B cell (primary cell): ENCODE data around the gene NBEAL2. TPM values are rescaled to one million over a fixed set of nuclear protein-coding genes. Genes with fewer than 3 reads are reported as not detected.

Source experiments
- ATAC-seq: fragments of 200-7000 bp; cut with Tn5 transposase; one replicate; pipeline ENCODE4 v1.10.0; 2021; ENCODE audit warnings: low read depth, mild to moderate bottlenecking, moderate number of reproducible peaks, moderate library complexity
- CTCF ChIA-PET: fragments of 350-600 bp; sonication (Branson Sonifier 250); formaldehyde crosslinking; loops from one replicate; lab custom pipeline; 2021; ENCODE audit warnings: antibody characterized with exemption, inconsistent platforms; lab: Charles Lee
- POLR2A ChIA-PET: fragments of 350-600 bp; sonication (Branson Sonifier 250); formaldehyde crosslinking; loops from one replicate; lab custom pipeline; 2021; ENCODE audit warnings: antibody characterized with exemption; lab: Charles Lee
- DNase-seq: peaks from one replicate; pipeline ENCODE4 v3.0.0; 2013
- H2AFZ ChIP-seq: 2 replicates; pipeline ENCODE4 v1.6.1; 2012; ENCODE audit warnings: mild to moderate bottlenecking, low read depth, low read length; ENCODE audit not compliant: insufficient read depth, poor library complexity, severe bottlenecking
- H3K27ac ChIP-seq, 2 donors: 1 replicate in 1 of 2; 2 replicates in 1 of 2; pipeline ENCODE4 v1.5.1; 2012 to 2013; ENCODE audit warnings: low read length in 2 of 2, mild to moderate bottlenecking in 2 of 2, moderate library complexity in 1 of 2
- H3K27me3 ChIP-seq, 4 experiments: fragments of 200-600 bp in 1 of 4; sonication (generic) in 1 of 4; replicated peaks in 1 of 4; 1 replicate in 2 of 4; 2 replicates in 2 of 4; pipeline versions ENCODE4 v1.6.1 to v1.7.0; 2013 to 2016; ENCODE audit warnings: low read length in 3 of 4, mild to moderate bottlenecking in 2 of 4, mixed read lengths in 1 of 4, moderate library complexity in 1 of 4; ENCODE audit not compliant: insufficient read depth in 4 of 4, control insufficient read depth in 3 of 4; ENCODE audit errors: control extremely low read depth in 1 of 4
- H3K36me3 ChIP-seq, 2 experiments: replicated peaks in 1 of 2; 1 replicate in 1 of 2; 2 replicates in 1 of 2; pipeline versions ENCODE4 v1.6.1 to v1.7.1; 2013; ENCODE audit warnings: low read length in 1 of 2; ENCODE audit not compliant: insufficient read depth in 2 of 2, control insufficient read depth in 1 of 2; ENCODE audit errors: control extremely low read depth in 1 of 2, extremely low read depth in 1 of 2
- H3K4me1 ChIP-seq, 2 donors: fragments of 200-600 bp in 1 of 2; sonication (generic) in 1 of 2; 1 replicate in 1 of 2; 2 replicates in 1 of 2; pipeline versions ENCODE4 v1.5.1 to v1.6.1; 2013 to 2017; ENCODE audit warnings: low read length in 2 of 2; ENCODE audit not compliant: control insufficient read depth in 2 of 2, insufficient read depth in 2 of 2
- H3K4me2 ChIP-seq: replicated peaks from 2 replicates; pipeline ENCODE3; 2012; ENCODE audit warnings: mild to moderate bottlenecking, low read depth, low read length; ENCODE audit not compliant: poor library complexity, severe bottlenecking
- H3K4me3 ChIP-seq, 5 experiments: fragments of 200-600 bp in 1 of 5; sonication (generic) in 1 of 5; 1 replicate in 3 of 5; 2 replicates in 2 of 5; pipeline versions ENCODE4 v1.5.1 to v1.7.0; 2011 to 2016; ENCODE audit warnings: low read length in 4 of 5, mild to moderate bottlenecking in 4 of 5, low read depth in 2 of 5, control low read depth in 1 of 5, moderate library complexity in 1 of 5; ENCODE audit not compliant: insufficient read depth in 1 of 5; ENCODE audit errors: control extremely low read depth in 1 of 5, extremely low read depth in 1 of 5
- H3K79me2 ChIP-seq: fragments of 200-600 bp; sonication (generic); one replicate; pipeline ENCODE4 v1.6.0; 2016; ENCODE audit warnings: low read length; ENCODE audit not compliant: control insufficient read depth, insufficient read depth
- H3K9ac ChIP-seq: fragments of 200-600 bp; sonication (generic); 2 replicates; pipeline ENCODE4 v1.6.1; 2017; ENCODE audit warnings: mild to moderate bottlenecking, low read length, moderate library complexity
- H3K9me3 ChIP-seq, 3 donors: one replicate each; pipeline versions ENCODE4 v1.6.1 to v1.7.1; 2013; ENCODE audit warnings: low read length in 2 of 3; ENCODE audit not compliant: control insufficient read depth in 2 of 3, insufficient read depth in 1 of 3; ENCODE audit errors: control extremely low read depth in 1 of 3
- H4K20me1 ChIP-seq: 2 replicates; pipeline ENCODE4 v1.6.0; 2012; ENCODE audit warnings: mild to moderate bottlenecking, low read length; ENCODE audit not compliant: insufficient read depth, control insufficient read depth, poor library complexity, severe bottlenecking
- H3K27ac Mint-ChIP-seq: one replicate; pipeline ENCODE4 v1.8.0; 2021; ENCODE audit warnings: mixed read lengths
- H3K27me3 Mint-ChIP-seq: one replicate; pipeline ENCODE4 v1.8.0; 2021; ENCODE audit warnings: mixed read lengths
- H3K4me1 Mint-ChIP-seq: one replicate; pipeline ENCODE4 v1.8.0; 2021; ENCODE audit warnings: mixed read lengths
- H3K4me3 Mint-ChIP-seq: one replicate; pipeline ENCODE4 v1.8.0; 2021; ENCODE audit warnings: mixed read lengths
- H3K9me3 Mint-ChIP-seq: one replicate; pipeline ENCODE4 v1.8.0; 2022; ENCODE audit warnings: mixed read lengths; ENCODE audit not compliant: insufficient read depth
- CTCF ChIP-seq: fragments of 200-600 bp; IDR thresholded peaks from one replicate; pipeline ENCODE4 v1.8.0; 2022; ENCODE audit warnings: antibody characterized with exemption, mild to moderate bottlenecking
- EZH2 ChIP-seq: IDR thresholded peaks from 2 replicates; pipeline ENCODE4 v1.6.1; 2012; ENCODE audit warnings: borderline replicate concordance, low read depth, mild to moderate bottlenecking, moderate library complexity, low read length; ENCODE audit not compliant: insufficient read depth, poor library complexity, severe bottlenecking
- WGBS: methylation state at CpG from one replicate; pipeline ENCODE4 v1.1.5; 2013; ENCODE audit warnings: missing lambda C conversion rate; ENCODE audit not compliant: insufficient coverage; 5-methylcytosine and 5-hydroxymethylcytosine counted together
- intact Hi-C: fragments of 100-400 bp; cut with micrococcal nuclease; formaldehyde crosslinking; loops from one replicate; pipeline ENCODE4 v1.10.0; 2022
- polyA plus RNA-seq: library from polyadenylated mRNA; depleted of rRNA; stranded (reverse); fragments of >200 nt; gene quantifications from 2 replicates; pipeline ENCODE4 v1.2.3, GENCODE V29; 2012
- total RNA-seq, 2 donors: library from RNA; stranded (reverse); fragments of 120-200 nt in 1 of 2; gene quantifications; 1 replicate in 1 of 2; 2 replicates in 1 of 2; pipeline versions ENCODE4 v1.2.3 to v1.2.4, GENCODE V29; 2013 to 2022

The NBEAL2 gene
- total and polyA plus RNA-seq, 2 donors (not counting 1 experiment from before 2014, with no cell fraction given), result 63.8 to 155 TPM

DNA sequence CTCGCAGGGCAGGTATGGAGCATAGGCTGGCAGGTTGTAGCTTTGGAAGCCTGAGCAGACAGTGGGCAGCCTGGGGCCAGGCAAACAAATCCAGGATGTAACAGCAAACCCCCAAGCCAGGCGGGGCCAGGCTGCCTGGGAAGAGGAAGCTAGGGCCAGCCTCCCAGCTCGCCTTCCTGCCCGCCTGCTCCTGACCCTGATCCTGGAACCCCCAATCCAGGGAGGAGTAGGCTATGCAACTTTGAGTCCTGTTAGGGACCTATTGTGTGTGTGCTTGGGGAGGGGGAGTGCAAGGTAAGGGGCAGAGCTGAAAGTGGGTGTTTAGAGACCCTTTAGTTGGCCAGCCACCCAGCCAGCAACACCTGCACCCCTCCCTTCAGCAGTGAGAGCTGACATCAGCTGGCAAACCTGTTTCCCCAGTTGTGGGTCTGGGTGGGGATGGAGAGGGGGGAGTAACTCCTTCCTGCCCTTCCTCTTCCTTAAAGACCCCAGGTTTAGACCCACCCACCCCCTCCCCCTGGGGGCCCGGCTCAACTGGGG, 2.5 kb downstream of the NBEAL2 start:
- ChIA-PET CTCF (interaction anchor here (0.6 to 2.9 kb wide), 6 partner anchors 9 to 161 kb away, joined by 3 to 10 read pairs (median 4); no protein-coding TSS in a partner anchor), POLR2A (no interaction called here)
- WGBS, result 39% methylated on average over 3 of the region's 5 CpGs
- TF ChIP-seq CTCF (no peak), EZH2 (no peak)
- H2AFZ ChIP-seq, result no peak overlapping the region
- intact Hi-C loops, result no loop called here
- Mint-ChIP-seq H3K9me3 (no peaks in the 10 kb centered on the region), H3K4me3 (peak overlapping the region; percentile 72), H3K27me3 (no peaks in the 10 kb centered on the region), H3K4me1 (peaks cover 68% of the 10 kb centered on the region), H3K27ac (peak overlapping the region; percentile 53)
- no peak for DNase-seq
- peaks cover 27% of the 10 kb centered on the region for H4K20me1 ChIP-seq
- no peaks in the 10 kb centered on the region for H3K36me3 ChIP-seq
- no peak overlapping the region for H3K27ac ChIP-seq
- peaks cover 51 to 72% of the 10 kb centered on the region in 2 donors for H3K4me1 ChIP-seq
- no peaks in the 10 kb centered on the region for H3K27me3 ChIP-seq
- no peak overlapping the region for H3K4me3 ChIP-seq
- H3K9ac ChIP-seq, result no peak overlapping the region
- H3K79me2 ChIP-seq, result peaks cover 82% of the 10 kb centered on the region
- ATAC-seq, result no peak
- H3K4me2 ChIP-seq, result peak overlapping the region; percentile 32
- no peaks in the 10 kb centered on the region for H3K9me3 ChIP-seq

- Mint-ChIP-seq H3K9me3 (no peaks in the 10 kb centered on the region), H3K4me3 (no peak overlapping the region), H3K27me3 (no peaks in the 10 kb centered on the region), H3K27ac (peak overlapping the region; percentile 79), H3K4me1 (peaks cover 70% of the 10 kb centered on the region)
- Histone ChIP-seq H2AFZ (no peak overlapping the region), H3K79me2 (peaks cover 77% of the 10 kb centered on the region), H3K4me1 (peaks cover 52 to 73% of the 10 kb centered on the region in 2 donors), H3K4me3 (no peak overlapping the region), H3K9ac (no peak overlapping the region), H3K4me2 (no peak overlapping the region), H4K20me1 (peaks cover 32% of the 10 kb centered on the region), H3K27me3 (no peaks in the 10 kb centered on the region), H3K27ac (no peak overlapping the region), H3K36me3 (no peaks in the 10 kb centered on the region), H3K9me3 (no peaks in the 10 kb centered on the region)
- ATAC-seq (no peak), DNase-seq (no peak)
- intact Hi-C loops, result no loop called here
- ChIA-PET CTCF (interaction anchor here (0.6 to 2.9 kb wide), 4 partner anchors 9 to 160 kb away, joined by 3 to 10 read pairs (median 6); no protein-coding TSS in a partner anchor), POLR2A (no interaction called here)
- 100% methylated on average over 1 of the region's 2 CpGs for WGBS
- TF ChIP-seq CTCF (no peak), EZH2 (no peak)
These were observed 3.1 kb downstream of the NBEAL2 start for GRCh38 chr3:46982546-46982945.
